Measurements from ENCODE around the gene AGXT. TPM values are rescaled to one million over a fixed set of nuclear protein-coding genes. Genes with fewer than 3 reads are reported as not detected.
A peak's percentile ranks its signal among the peaks of the same experiment; 100 is the strongest.

Gene AGXT
- total RNA-seq, 2 donors from 2014 or later = not detected

DNA sequence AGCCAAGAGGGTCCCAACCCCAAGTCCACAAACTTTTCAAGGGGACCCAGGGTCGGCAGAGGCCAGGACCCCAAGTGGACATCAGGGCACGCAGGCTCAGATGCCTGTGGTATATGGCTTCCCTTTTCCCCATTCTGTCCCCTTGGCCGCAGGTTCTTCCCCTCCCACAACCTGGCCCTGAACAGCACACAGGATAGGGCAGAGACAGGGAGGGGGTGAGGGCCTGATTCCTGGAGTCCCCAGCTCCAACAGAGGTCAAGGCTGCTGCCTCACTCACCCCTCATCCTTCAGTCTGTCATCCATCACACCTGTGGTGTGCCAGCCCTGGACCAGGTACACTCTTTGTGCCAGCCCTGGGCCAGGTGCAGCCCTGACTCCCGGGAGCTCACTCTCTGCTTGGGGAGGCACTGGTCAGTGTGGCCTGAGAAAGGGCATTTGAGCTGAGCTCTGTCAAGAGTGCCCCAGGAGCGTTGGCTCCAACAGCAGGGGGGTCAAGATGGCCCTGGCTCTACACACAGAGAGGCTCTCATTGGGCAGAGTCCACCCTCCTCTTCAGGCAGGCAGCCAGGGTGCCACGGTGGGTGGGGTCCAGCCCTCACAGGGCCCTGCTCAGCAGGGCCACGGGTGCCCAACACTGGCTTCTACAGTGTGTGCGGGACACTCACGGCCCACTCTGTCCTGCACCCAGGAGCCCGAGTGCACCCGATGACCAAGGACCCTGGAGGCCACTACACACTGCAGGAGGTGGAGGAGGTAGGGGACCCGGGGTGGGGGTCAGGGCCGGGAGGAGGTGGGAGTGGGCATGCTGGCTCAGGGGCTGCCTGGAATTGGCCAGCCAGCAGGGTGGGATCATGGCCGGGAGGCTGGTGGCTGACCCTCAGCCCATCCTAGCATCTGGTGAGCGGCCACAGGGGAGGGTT, 1.6 kb downstream of the AGXT start:
- no peak overlapping the region for H3K4me3 Mint-ChIP-seq
- no peaks in the 10 kb centered on the region for H3K9me3 ChIP-seq (ENCODE audit: control insufficient read depth, low read length, poor library complexity, severe bottlenecking)
- H3K4me1 Mint-ChIP-seq = no peaks in the 10 kb centered on the region
- peaks cover 24% of the 10 kb centered on the region for H3K27me3 Mint-ChIP-seq
- no peak overlapping the region for H3K27ac Mint-ChIP-seq
- ATAC-seq = no peak
- no peak for DNase-seq
- H3K36me3 Mint-ChIP-seq (ENCODE audit: low read depth) = no peaks in the 10 kb centered on the region

DNA sequence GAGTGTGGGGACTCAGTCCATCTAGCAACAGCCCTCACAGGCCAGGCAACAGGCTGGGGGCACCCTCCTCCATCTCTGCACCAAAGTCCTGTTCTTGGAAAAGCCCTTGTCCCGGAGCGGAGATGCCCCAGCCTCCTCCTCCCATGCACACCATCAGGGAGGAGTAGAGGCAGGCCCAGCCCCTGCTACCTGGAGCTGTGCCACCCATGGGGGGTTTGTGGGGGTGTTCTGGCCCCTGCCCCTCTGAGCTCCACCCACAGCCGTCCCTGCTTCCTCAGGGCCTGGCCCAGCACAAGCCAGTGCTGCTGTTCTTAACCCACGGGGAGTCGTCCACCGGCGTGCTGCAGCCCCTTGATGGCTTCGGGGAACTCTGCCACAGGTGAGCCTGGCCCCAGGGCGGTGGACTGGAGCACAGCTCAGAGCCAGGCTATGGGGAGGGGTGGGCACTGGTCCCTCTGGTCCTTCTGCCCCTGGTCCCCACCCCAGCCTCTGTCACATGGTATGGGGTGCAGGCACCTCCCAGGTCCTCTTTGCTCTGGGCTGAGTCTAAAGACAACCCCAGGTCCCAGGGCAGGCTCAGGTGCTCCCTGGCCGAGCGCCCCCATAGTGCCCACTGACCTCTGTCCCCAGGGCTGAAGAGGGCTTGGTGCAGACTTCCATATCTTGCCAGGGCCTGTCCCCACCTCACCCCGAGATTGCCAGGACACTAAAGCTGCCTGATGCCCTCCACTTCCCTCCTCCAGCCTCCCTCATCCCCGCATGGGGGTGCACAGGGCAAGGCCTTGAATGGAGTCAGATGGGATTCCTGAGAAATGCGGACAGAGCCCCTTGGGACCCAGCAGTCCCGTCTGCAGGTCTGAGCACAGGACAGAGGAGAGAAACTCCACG, 2.7 kb downstream of the AGXT start:
- ATAC-seq (no peak), DNase-seq (no peak)
- Mint-ChIP-seq H3K27ac (no peak overlapping the region), H3K4me3 (no peak overlapping the region), H3K4me1 (no peaks in the 10 kb centered on the region), H3K27me3 (peaks cover 20% of the 10 kb centered on the region), H3K36me3 (ENCODE audit: low read depth) (no peaks in the 10 kb centered on the region)
- no peaks in the 10 kb centered on the region for H3K9me3 ChIP-seq (ENCODE audit: control insufficient read depth, low read length, poor library complexity, severe bottlenecking)

GRCh38 chr2:240872317-240873097, 3.9 kb downstream of the AGXT start:
- Mint-ChIP-seq H3K27me3 (peaks cover 9% of the 10 kb centered on the region), H3K4me1 (no peaks in the 10 kb centered on the region), H3K27ac (no peak overlapping the region), H3K36me3 (ENCODE audit: low read depth) (no peaks in the 10 kb centered on the region), H3K4me3 (no peak overlapping the region)
- DNase-seq (peak in 1 of 3 donors; percentile 3), ATAC-seq (no peak)
- no peaks in the 10 kb centered on the region for H3K9me3 ChIP-seq (ENCODE audit: control insufficient read depth, low read length, poor library complexity, severe bottlenecking)

DNA sequence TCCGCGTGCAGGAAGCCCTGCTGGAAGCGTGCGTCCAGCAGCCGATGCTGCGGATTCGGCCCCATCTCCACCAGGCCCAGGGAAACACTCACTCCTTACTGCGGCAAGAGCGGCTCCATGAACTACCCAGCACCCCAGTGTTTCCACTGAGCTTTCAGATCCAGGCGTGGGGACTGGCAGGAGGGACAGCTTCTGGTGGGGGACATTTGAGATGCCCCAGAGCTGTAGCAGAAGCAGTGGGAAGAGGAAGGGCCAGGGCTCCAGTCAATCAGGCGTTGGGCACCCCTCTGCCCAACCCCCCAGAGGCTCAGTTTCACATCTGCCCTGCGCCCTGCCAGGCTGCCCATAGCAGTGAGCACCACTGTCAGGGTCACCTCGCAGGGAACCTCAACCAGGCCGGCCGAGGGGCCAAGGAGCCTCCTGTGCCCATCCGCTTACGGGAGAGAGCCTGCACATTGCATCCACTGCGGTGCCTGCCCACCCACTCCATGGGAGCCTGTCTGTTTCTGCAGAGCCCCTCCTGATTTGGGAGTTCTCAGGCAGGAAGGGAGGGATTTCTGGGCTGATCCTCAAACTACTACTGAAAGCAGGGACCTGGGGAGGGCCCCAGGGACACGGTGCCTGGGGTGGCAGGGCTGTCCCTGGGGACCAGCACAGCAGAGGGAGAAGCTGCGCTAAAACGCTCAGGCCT, 4.6 kb downstream of the AGXT start:
- no peak for ATAC-seq

GRCh38 chr2:240873805-240874714, 5.4 kb downstream of the AGXT start:
- Mint-ChIP-seq H3K4me1 (no peaks in the 10 kb centered on the region), H3K27ac (no peak overlapping the region)
- ATAC-seq = no peak

More for the DNA sequence above, 4.6 kb downstream of the AGXT start:
- no peak overlapping the region for H3K27ac Mint-ChIP-seq
- peaks cover 2% of the 10 kb centered on the region for H3K27me3 Mint-ChIP-seq
- no peak overlapping the region for H3K4me3 Mint-ChIP-seq
- H3K9me3 ChIP-seq (ENCODE audit: control insufficient read depth, low read length, poor library complexity, severe bottlenecking) = no peaks in the 10 kb centered on the region
- H3K4me1 Mint-ChIP-seq = no peaks in the 10 kb centered on the region
- peak in 1 of 3 donors; percentile 8 for DNase-seq
- H3K36me3 Mint-ChIP-seq (ENCODE audit: low read depth) = no peaks in the 10 kb centered on the region

DNA sequence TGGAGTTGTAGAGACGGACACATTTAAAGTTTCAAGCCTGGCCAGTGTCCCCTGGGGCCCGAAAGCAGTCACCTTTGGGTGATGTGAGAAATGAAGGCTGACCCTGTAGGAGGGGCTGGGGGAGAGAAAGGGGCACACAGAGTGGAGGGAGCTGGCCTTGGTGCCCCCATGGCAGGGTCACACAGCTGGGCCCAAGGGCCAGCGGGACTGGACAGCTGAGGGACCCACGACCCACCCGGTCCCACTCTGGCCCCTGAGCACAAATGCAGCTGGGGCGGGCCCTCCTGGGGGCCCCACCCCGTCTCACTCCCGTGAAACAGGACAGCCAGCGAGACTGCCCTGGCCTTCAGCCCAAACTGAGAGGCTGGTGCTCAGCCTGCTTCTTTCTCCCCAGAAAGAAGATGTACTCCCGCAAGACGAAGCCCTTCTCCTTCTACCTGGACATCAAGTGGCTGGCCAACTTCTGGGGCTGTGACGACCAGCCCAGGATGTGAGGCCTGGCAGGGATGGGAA, 6.1 kb downstream of the AGXT start:
- H3K9me3 ChIP-seq (ENCODE audit: control insufficient read depth, low read length, poor library complexity, severe bottlenecking) = no peaks in the 10 kb centered on the region
- Mint-ChIP-seq H3K4me3 (no peak overlapping the region), H3K36me3 (ENCODE audit: low read depth) (no peaks in the 10 kb centered on the region), H3K27ac (no peak overlapping the region), H3K4me1 (no peaks in the 10 kb centered on the region), H3K27me3 (no peaks in the 10 kb centered on the region)
- ATAC-seq (no peak), DNase-seq (no peak)

More at GRCh38 chr2:240873805-240874714, 5.4 kb downstream of the AGXT start:
- H3K36me3 Mint-ChIP-seq (ENCODE audit: low read depth) = no peaks in the 10 kb centered on the region
- no peaks in the 10 kb centered on the region for H3K27me3 Mint-ChIP-seq
- H3K4me3 Mint-ChIP-seq = no peak overlapping the region
- no peaks in the 10 kb centered on the region for H3K9me3 ChIP-seq (ENCODE audit: control insufficient read depth, low read length, poor library complexity, severe bottlenecking)
- peak in 1 of 3 donors; percentile 6 for DNase-seq

- no peaks in the 10 kb centered on the region for H3K27me3 Mint-ChIP-seq
- no peak overlapping the region for H3K4me3 Mint-ChIP-seq
- H3K9me3 ChIP-seq (ENCODE audit: control insufficient read depth, low read length, poor library complexity, severe bottlenecking) = no peaks in the 10 kb centered on the region
- no peaks in the 10 kb centered on the region for H3K36me3 Mint-ChIP-seq (ENCODE audit: low read depth)
- no peak overlapping the region for H3K27ac Mint-ChIP-seq
- peak in 1 of 3 donors; percentile 7 for DNase-seq
- H3K4me1 Mint-ChIP-seq = peaks cover 2% of the 10 kb centered on the region
- ATAC-seq = no peak
Observed at GRCh38 chr2:240875228-240876034, 6.8 kb downstream of the AGXT start.

DNA sequence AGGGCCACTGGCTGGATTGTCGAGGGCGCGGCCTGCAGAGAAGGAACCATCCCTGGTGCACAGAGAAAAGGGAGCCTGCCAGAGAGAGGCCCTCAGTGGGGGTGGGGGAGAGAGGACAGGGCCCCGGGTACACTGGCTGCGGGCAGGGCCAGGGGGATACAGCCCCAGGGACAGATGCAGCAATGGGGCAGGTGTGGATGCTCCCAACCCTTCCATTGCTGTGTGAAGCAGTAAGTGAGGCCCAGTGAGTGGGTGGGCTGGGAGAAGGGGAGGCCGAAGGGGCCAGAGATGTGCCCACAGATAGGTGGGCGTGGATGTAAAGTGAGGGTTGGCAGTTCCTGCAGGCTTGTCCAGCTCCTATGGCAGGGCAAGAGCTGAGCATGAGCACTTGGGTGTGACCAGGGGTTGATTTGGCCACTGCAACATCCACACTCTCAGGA, 7.4 kb downstream of the AGXT start:
- no peak overlapping the region for H3K4me3 Mint-ChIP-seq
- H3K9me3 ChIP-seq (ENCODE audit: control insufficient read depth, low read length, poor library complexity, severe bottlenecking) = no peaks in the 10 kb centered on the region
- ATAC-seq (no peak), DNase-seq (peak in 1 of 3 donors; percentile 4)
- no peaks in the 10 kb centered on the region for H3K27me3 Mint-ChIP-seq
- no peaks in the 10 kb centered on the region for H3K36me3 Mint-ChIP-seq (ENCODE audit: low read depth)
- H3K27ac Mint-ChIP-seq = no peak overlapping the region
- H3K4me1 Mint-ChIP-seq = peaks cover 2% of the 10 kb centered on the region

DNA sequence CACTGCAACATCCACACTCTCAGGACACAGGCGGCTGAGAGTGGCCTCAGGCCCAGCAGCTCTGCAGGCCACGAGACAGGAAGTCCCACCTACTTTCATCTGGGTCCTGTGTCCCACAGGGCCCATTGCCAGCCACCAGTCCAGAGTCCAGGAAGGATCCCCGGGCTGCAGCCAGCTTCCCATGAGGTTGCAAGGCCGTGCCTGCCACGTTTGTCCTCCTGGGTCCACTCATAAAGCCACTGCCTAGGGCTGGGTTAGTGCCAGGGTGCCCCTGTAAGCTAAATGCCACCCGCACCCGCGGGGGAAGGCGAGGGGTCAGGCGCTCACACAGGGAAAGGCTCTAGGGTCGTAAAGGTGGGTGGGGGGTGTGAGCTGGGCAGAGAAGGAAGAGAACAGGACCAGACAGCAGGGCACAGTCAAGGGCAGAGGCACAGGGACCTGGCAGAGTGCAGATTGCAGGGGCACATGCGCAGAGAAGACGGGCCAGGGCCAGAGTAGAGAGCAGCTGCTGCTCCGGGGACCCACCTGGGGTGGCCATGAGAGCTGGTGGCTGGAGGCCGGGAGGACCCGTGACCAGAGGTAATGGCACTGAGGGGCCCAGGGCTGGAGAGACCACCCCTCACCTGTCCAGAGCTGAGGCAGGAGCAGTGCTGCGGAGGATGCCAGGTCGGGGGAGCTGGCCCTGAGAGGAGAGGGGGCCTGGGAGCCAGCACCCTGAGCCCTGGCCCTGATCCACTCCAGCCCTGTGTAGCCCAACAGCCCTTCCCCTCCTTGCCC, 8.0 kb downstream of the AGXT start:
- no peaks in the 10 kb centered on the region for H3K27me3 Mint-ChIP-seq
- H3K4me3 Mint-ChIP-seq = no peak overlapping the region

GRCh38 chr2:240877460-240878340, 9.1 kb downstream of the AGXT start:
- H3K4me3 Mint-ChIP-seq = no peak overlapping the region
- ATAC-seq = no peak
- H3K4me1 Mint-ChIP-seq = peaks cover 2% of the 10 kb centered on the region
- H3K36me3 Mint-ChIP-seq (ENCODE audit: low read depth) = no peaks in the 10 kb centered on the region
- no peak overlapping the region for H3K27ac Mint-ChIP-seq
- DNase-seq = peak in 1 of 3 donors; percentile 6
- no peaks in the 10 kb centered on the region for H3K27me3 Mint-ChIP-seq
- H3K9me3 ChIP-seq (ENCODE audit: control insufficient read depth, low read length, poor library complexity, severe bottlenecking) = no peaks in the 10 kb centered on the region

More for the DNA sequence above, 8.0 kb downstream of the AGXT start:
- ATAC-seq (no peak), DNase-seq (peak in 1 of 3 donors; percentile 9)
- H3K9me3 ChIP-seq (ENCODE audit: control insufficient read depth, low read length, poor library complexity, severe bottlenecking) = no peaks in the 10 kb centered on the region
- H3K27ac Mint-ChIP-seq = no peak overlapping the region
- no peaks in the 10 kb centered on the region for H3K36me3 Mint-ChIP-seq (ENCODE audit: low read depth)
- H3K4me1 Mint-ChIP-seq = peaks cover 2% of the 10 kb centered on the region
